NCI-H1436 (cell line): ENCODE data around the gene OR4X2.
"Not testable (repeated sequence)": the region's sequence is repeated elsewhere in the genome, so short reads cannot be mapped to it uniquely, and the experiment has no call there.

Experiments used
- DNase-seq: peaks from one replicate; lab custom pipeline; 2025; lab: John Stamatoyannopoulos, UW

OR4X2 gene, protein sequence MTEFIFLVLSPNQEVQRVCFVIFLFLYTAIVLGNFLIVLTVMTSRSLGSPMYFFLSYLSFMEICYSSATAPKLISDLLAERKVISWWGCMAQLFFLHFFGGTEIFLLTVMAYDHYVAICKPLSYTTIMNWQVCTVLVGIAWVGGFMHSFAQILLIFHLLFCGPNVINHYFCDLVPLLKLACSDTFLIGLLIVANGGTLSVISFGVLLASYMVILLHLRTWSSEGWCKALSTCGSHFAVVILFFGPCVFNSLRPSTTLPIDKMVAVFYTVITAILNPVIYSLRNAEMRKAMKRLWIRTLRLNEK

DNA sequence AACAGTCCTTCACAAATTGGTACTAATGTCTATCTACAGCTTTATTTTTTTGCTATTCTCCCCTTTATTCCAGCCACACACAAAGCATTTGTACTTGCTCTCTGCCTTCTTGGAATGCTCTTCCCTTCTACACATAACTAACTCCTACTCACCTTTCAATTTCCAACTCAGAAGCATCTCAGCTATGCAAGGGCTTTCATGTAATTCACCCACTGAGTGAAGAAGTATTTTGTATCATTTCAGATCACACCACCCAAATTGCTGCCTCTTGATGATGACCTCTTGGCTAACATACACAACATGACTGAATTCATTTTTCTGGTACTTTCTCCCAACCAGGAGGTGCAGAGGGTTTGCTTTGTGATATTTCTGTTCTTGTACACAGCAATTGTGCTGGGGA, at the start of gene OR4X2:
Gene OR4X2 (plus strand): TSS at position 301 of the 400 bp plus-strand sequence. CDS start 0 bp downstream, at position 301.
- no peak for DNase-seq

DNA sequence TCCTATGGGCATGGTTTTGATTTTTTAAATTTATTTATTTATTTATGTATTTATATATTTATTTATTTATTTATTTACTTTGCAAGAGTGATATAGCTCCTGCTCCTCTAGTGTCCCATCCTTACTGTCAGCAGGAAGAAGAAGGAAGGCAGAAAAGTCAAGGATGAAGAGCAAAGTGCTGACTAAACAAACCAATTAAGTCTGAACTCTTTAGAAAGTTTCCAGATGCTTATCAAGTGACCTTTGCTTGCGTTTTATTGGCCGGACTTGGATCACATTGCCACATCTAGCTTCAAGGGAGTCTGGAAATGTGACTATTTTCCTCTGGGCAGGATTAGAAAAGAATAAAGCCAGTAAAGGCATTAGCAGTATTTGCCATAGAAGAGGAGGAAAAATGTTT, 37.0 kb upstream of the OR4X2 start:
- DNase-seq = no peak

DNA sequence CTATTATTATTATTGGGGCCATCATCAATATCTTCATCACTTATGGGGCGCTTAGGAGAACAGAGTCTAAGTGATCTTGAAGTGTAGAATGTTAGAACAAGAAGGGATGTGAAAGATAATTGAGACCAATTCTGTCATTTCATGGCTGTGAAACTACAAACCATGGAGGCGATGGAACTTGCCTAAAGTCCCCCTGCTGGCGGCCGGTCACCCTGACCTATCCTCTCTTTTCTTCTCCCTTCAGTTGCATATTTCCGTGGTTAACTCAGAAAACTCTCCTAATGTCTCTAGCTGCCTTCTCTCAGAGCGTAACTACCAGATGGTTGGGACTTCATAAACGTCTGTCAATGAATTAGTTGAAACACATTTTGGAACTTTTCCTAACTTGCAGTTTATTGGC, 34.9 kb upstream of the OR4X2 start:
- DNase-seq = no peak

DNA sequence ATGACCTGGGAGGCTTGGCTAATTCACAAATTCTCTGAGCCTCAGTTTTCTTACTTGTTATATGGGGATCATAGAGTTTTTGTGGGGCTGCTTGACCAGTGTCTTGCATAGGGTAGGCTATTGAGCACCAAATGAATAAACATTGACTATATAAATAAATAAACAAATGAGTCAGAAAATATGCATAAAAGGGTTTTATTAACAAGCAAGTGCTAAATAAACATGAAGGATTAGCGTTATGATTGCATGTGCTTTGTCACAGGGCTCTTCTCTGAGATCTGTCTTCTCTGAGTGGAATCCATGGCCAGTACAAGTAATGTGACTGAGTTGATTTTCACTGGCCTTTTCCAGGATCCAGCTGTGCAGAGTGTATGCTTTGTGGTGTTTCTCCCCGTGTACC, 28.4 kb upstream of the OR4X2 start, which contains the start of gene OR4B1:
Gene OR4B1 (plus strand): TSS at position 301 of the 400 bp plus-strand sequence. CDS start 0 bp downstream, at position 301.
- no peak for DNase-seq

DNA sequence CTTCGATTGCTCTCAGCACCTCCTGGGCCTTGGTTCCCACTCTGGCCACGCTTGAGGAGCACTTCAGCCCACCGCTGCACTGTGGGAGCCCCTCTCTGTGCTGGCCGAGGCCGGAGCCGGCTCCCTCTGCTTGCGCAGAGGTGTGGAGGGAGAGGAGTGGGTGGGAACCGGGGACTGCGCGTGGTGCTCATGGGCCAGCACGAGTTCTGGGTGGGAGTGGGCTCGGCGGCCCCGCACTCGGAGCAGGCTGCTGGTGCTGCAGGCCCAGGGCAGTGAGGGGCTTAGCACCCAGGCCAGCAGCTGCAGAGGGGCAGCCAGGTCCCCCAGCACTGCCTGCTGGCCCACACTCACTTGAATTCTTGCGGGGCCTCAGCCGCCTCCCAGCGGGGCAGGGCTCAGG, 16.1 kb upstream of the OR4X2 start:
- DNase-seq = no peak

DNA sequence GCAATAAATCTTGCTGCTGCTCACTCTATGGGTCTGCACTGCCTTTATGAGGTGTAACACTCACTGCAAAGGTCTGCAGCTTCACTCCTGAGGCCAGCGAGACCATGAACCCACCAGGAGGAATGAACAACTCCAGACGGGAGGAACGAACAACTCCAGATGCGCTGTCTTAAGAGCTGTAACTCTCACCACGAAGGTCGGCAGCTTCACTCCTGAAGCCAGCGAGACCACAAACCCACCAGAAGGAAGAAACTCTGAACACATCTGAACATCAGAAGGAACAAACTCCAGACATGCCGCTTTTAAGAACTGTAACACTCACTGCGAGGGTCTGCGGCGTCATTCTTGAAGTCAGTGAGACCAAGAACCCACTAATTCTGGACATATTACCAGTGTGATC, 14.8 kb upstream of the OR4X2 start:
- DNase-seq = not testable (repeated sequence)

DNA sequence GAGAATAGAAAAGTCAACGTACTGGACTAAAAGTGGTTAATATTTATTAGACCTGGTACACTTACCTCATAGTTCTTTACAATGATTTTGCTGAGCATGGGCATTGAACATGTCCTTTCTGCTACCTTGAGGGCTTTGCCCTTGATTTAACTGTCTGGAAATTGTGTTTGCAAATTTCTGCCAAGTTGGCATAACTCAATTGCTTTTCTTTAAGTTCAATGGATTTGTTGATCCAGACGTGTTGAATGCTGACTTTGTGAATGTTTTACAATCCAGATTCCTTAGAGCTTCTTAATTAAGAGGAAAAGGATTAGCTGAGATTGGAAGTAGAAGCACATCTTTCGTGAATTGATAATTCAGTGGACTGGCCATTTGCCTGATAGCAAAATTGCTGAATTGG, 7.2 kb upstream of the OR4X2 start:
- DNase-seq = no peak

DNA sequence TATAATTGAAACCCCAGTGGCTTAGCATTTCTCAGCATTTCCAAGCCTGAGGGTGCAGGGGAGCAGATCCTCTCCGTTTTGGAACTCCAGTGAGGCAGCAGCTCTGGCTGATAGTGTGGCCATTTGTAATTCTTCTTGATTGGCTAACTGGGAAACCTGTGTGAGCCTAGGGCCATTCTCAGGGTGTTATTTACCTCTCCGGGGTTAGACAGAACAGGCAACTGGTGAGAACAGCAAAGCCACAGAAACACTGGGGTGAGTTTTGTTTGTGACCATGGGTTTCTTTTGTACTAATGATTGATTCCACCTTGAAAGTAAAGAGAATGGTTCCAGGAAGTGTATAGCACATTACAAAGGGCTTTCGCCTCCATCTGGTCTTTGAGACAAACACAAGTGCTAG, 2.4 kb upstream of the OR4X2 start:
- DNase-seq = no peak

DNA sequence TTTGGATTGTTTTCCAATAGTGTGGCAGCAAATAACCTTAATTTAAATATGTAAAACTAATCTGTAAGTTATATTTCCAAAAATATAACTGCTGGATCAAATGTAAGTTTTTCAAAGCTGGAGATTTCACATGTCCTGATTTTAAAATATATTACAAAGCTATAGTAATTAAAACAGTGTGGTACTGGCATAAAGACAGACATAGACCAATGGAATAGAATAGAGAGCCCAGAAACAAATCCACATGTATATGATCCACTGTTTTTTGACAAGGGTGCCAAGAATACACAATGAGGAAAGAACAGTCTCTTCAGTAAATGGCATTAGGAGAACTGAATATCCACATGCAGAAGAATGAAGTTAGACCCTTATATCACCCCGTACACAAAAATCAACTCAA, 4.0 kb downstream of the OR4X2 start:
- DNase-seq = no peak

DNA sequence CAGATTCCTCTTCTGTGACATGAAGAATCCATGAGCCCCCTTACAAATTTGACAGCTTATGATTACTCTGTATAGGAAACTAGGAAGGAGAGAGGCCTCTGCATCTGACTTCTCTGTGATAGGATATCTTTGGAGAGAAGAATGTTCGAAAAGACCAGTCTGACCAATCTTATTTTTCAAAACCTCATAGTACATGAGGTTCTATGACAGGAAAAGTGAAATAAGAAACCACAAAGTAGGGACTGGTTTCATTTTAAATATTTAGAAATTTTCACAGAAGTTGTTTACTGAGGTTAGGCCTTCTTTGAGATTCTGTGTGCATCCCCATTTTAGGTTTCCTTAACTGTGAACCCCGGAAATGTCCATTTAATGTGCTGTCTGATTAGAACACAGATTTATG, 16.7 kb downstream of the OR4X2 start:
- no peak for DNase-seq

DNA sequence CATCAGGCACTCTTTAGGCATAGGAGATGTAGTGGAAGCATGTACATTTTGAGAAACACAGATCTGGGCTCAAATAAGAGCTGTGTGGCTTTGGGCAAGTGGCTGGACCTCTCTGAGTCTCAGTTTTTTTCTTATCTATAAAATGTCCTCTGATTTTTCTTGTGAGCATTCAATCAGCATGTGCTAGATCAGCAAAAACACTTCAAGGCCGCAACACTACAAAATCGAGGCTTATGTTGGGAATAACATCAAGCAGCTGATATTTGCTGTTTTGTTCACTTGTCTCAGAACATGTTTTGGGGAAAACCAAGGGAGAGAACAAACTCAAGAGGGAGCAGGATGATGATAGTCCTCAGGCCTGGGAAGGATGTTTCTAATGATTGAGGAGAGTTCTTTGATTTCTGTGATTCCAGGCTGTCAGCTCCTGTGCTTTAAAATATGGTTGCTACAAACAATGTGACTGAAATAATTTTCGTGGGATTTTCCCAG, 18.6 kb downstream of the OR4X2 start, which contains the start of gene OR4X1:
Gene OR4X1 (plus strand): TSS at position 439 of the 489 bp plus-strand sequence. CDS start 0 bp downstream, at position 439.
- DNase-seq = no peak

DNA sequence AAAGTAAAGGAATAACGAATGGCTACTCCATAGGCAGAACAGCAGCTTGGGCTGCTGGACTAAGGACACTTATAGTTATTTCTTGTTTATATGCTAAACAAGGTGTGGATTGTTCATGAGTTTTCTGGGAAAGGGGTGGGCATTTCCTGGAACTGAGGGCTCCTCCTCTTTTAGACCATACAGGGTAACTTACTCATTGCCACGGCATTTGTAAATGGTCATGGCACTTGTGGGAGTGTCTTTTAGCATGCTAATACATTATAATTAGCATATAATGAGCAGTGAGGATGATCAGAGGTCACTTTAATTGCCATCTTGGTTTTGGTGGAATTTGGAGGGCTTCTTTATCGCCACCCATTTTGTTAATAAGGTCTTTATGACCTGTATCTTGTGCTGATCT, 25.7 kb downstream of the OR4X2 start:
- DNase-seq = no peak

DNA sequence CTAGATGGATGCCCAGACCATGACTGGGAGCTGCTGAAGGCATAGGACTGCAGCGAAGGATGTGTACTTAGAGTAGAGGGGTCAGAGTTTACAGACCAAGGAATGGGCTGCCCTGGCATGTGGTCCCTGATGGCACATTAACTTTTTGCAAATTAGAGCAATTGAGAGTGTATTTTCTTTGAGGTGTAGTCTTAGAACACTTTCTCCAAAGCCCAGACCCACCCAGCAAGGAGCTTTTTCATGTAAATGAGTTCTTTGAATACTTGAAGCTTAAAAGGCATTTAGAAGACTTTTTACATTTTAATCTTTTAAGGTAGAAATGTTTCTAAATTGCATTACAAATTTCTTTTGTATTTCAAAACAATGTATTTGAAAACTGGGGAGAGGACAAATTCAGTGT, 27.7 kb downstream of the OR4X2 start:
- DNase-seq = no peak
